ENCODE data around the gene TRIM63. TPM values are rescaled to one million over a fixed set of nuclear protein-coding genes. Genes with fewer than 3 reads are reported as not detected.

The TRIM63 gene
- total RNA-seq, 1 experiment from 2014 or later: not detected

GRCh38 chr1:26058052-26058595 lies 9.3 kb downstream of the TRIM63 start:
- no CpG with 5 or more reads among the region's 5 CpGs for WGBS (ENCODE audit: extremely low coverage, insufficient read length, low lambda C conversion rate)
- TF ChIP-seq, protein P1, sequence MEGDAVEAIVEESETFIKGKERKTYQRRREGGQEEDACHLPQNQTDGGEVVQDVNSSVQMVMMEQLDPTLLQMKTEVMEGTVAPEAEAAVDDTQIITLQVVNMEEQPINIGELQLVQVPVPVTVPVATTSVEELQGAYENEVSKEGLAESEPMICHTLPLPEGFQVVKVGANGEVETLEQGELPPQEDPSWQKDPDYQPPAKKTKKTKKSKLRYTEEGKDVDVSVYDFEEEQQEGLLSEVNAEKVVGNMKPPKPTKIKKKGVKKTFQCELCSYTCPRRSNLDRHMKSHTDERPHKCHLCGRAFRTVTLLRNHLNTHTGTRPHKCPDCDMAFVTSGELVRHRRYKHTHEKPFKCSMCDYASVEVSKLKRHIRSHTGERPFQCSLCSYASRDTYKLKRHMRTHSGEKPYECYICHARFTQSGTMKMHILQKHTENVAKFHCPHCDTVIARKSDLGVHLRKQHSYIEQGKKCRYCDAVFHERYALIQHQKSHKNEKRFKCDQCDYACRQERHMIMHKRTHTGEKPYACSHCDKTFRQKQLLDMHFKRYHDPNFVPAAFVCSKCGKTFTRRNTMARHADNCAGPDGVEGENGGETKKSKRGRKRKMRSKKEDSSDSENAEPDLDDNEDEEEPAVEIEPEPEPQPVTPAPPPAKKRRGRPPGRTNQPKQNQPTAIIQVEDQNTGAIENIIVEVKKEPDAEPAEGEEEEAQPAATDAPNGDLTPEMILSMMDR (conservative IDR thresholded peaks at IDR 0.05): no peak

More at GRCh38 chr1:26058052-26058595, 9.3 kb downstream of the TRIM63 start:
- no peak overlapping the region for H3K4me3 Mint-ChIP-seq
- Histone ChIP-seq H2BK120ac (ENCODE audit: low read depth, low read length, poor library complexity, severe bottlenecking) (no peak overlapping the region), H3K23ac (ENCODE audit: insufficient read length, low read depth, low read length) (no peak overlapping the region), H3K9ac (ENCODE audit: extremely low read depth, insufficient read length, low read length) (no peak overlapping the region), H3K27me3 (ENCODE audit: insufficient read depth, low read length) (no peaks in the 10 kb centered on the region; the same call in 1 of the 2 replicates), H3K4me1 (ENCODE audit: insufficient read depth, low read length) (no peaks in the 10 kb centered on the region), H3K4ac (ENCODE audit: low read depth, low read length) (no peak overlapping the region), H3K27ac (ENCODE audit: insufficient read length, low read depth, low read length) (no peak overlapping the region), H2BK20ac (ENCODE audit: low read depth, low read length, poor library complexity, severe bottlenecking) (no peak overlapping the region), H2AK5ac (ENCODE audit: insufficient read length, low read length) (no peak overlapping the region), H2BK5ac (ENCODE audit: insufficient read length, low read length) (no peak overlapping the region), H3K23me2 (ENCODE audit: insufficient read length, low read depth, low read length, poor library complexity, severe bottlenecking) (no peaks in the 10 kb centered on the region), H3K18ac (ENCODE audit: insufficient read length, low read depth, low read length) (no peak overlapping the region), H3T11ph (ENCODE audit: low read length) (no peak overlapping the region), H3K4me2 (ENCODE audit: insufficient read depth, insufficient read length, low read length) (no peak overlapping the region), H2BK15ac (ENCODE audit: low read depth, low read length) (no peak overlapping the region), H4K8ac (replicated peaks; ENCODE audit: insufficient read length, low read depth, low read length) (no peak overlapping the region), H4K20me1 (ENCODE audit: control insufficient read depth, insufficient read depth, insufficient read length) (no peaks in the 10 kb centered on the region), H4K5ac (ENCODE audit: insufficient read length, low read depth, low read length) (no peak overlapping the region), H3K56ac (ENCODE audit: insufficient read length, low read depth, low read length) (no peak overlapping the region), H3K79me1 (ENCODE audit: insufficient read depth, low read depth, low read length, poor library complexity, severe bottlenecking) (no peaks in the 10 kb centered on the region), H3K14ac (ENCODE audit: insufficient read depth, low read length) (no peak overlapping the region), H2AFZ (ENCODE audit: low read length) (no peak overlapping the region), H3K9me3 (ENCODE audit: control insufficient read depth, low read depth, low read length) (no peaks in the 10 kb centered on the region), H3K79me2 (ENCODE audit: insufficient read depth, low read length) (no peaks in the 10 kb centered on the region), H4K91ac (ENCODE audit: insufficient read length, low read depth, low read length) (no peak overlapping the region), H2BK12ac (ENCODE audit: insufficient read length, low read depth, low read length) (no peak overlapping the region)
- peaks cover 66% of the 10 kb centered on the region for H3K27me3 Mint-ChIP-seq (ENCODE audit: low read depth)
- H3K36me3 Mint-ChIP-seq (ENCODE audit: insufficient read depth in 1 of 3, low read depth in 3 of 3): no peaks in the 10 kb centered on the region
- no peak overlapping the region for H3K27ac Mint-ChIP-seq
- no peaks in the 10 kb centered on the region for H3K9me3 Mint-ChIP-seq
- peaks cover 2 to 7% of the 10 kb centered on the region in 2 experiments; a peak in 2 of 4 replicates for H3K4me1 Mint-ChIP-seq
- no peak for DNase-seq
